ENCODE results near the gene UBE2E2.
"Not testable (repeated sequence)": the region's sequence is repeated elsewhere in the genome, so short reads cannot be mapped to it uniquely, and the experiment has no call there.

UBE2E2 gene

DNA sequence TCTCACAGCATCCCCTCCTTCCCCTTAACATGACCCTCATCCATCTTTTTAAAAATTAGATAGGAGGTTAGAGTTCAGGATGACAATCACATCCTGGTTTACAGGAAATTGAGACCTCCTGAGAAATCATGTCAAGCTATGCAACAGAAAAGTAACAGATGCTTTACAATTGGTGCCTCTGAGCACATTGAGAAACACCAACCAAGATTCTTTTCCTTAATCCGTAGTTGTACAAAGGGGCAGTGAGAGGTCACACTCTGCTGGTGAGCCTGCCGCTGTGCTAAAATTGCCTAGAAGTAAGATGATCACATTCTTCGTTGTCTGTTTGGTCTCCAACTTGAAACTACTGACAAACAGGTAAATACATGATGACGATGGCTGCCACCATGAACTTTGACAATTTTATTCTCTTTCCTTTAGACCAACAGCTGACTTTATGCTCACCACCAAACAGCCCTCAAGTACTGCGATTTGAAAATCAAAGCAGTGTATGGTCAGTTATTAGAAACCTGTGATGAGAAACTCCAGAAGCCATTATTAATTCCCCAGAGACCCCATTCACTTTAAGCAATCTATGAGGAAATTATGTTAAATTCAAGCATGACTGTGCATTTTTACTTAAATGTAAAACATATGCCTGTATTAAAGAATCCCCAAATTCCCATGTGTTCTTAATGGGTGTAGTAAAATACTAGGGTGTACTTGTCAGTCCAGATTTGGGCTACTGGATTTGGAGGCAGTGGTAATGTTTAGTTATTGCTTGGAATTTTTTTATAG lies 392.0 kb downstream of the UBE2E2 start:
- no peak for DNase-seq

DNA sequence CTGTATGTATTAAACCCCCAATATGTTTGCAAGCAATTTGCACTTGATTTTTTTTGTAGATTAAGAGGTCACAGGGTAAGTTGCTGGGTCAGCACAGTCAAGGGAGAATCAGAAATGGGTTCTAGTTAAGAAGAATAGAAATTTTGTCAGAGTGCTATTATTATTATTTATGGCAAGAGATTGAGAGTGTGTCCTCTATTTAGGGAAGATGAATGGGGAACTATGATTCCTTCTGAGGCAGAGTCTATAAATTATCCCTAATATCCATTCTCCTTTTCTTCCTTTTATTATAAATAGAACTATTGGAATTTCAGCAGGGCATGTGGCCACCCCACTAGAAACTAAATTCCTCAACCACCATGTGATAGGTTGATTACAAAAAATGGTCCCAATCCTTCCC lies 392.7 kb downstream of the UBE2E2 start:
- DNase-seq: no peak

DNA sequence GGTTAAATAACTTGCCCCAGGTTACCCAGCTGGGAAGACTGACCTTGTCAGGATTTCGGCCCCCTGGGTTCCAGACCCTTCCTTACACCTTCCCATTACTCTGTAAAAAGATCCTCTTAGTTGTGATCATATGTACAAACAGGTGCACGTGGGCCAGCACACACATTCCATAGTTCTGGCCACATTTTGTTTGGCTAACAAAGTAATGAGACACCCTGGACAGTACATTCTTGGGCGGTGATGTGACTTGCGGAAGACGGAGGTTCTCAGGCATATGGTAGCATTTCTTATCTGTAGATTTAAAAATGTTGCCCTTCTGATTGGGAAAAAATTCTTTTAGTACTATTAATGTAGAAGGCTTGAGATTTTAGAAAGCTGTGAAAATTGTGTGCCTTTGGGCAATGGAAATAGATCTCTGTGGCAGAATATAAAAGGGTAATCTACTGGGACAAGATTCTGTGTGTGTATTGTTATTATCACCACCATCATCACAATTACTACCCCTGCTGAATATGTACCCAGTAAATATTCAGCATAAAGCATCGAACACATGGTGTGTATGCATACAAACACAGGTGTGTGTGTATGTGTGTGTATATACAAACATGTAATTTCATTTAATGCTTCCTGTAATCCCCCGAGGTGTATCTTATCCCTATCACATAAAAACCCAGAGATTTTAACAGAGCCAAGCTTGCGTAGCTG lies 397.2 kb downstream of the UBE2E2 start:
- no peak for DNase-seq

DNA sequence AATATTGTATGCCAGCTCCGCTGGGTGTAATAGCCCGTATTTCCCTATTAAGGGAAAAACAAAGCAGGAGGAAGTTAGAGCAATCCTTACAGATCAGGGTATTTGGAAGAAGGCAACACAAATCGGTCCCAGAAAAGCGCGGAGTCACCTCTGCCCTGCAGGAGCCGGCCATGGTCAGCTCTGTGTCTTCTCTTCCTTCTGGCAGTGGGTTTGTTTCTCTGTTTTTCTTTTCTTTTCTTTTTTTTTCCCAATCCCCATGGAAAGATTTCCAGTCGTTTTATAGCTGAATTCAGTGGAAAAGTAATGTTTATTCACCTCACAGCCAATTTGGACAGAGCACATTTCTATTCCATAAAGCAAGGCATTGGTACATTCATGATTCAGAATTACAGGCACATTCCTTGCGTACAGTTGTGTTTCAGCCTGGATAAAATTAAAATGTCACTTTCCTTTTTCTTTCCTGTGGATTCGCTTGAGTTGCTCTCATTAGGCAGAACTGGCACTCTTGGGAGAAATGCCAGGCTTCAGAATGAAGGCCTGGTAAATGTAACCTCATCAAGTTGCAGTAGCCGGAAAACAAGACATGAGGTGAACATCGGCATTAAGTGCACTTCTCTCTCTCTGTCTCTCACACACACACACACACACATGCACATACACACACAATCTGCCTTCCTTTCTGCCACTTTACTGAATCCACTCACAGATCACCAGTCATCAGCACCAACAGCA lies 398.1 kb downstream of the UBE2E2 start:
- DNase-seq: no peak

DNA sequence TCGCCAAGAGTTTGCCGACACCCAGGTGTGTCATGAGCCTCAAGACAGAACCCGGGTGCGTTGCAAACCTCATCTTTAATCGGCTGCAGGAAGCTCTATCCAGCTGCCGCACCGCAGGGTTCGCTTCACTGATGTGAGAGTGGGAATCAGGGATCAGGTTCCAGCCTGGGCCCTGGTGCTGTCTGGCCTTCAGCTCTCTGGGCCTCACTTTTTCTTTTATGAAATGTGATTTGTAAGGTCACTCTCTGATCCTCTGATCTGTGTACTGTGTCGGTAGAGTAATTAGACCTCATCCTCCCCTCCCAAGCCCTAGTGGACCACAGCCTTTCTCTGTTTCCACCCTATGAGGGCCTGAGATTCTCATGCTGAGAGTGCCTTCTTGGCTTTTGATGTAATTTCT lies 399.8 kb downstream of the UBE2E2 start:
- DNase-seq: no peak

DNA sequence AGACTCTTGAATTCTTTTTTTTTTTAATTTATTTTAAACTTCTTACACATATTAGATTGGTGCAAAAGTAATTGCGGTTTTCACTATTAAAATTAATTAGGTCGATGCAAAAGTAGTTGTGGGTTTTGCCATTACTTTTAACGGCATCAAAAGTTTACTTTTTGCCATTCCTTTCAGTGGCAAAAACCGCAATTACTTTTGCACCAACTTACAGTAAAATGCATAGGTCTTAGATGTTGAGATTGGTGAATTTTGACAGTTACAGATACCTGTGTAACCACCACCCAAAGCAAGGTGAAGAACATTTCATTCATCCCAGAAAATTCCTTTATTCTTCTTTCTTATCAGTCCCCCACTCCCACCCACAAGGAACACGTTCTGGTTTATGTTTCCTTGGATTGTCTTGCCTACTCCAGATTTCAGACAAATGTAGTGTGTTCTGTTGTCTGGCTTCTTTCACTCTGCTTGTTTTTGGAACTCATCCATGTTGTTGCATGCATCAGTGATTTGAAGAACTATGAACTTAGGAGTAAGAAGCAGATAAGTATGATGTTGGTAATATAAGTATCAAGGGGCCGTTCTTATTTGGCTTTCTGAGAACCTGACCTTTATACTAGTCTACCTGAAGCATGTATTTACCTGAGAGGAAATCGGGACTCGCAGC lies 404.2 kb downstream of the UBE2E2 start:
- DNase-seq: no peak

DNA sequence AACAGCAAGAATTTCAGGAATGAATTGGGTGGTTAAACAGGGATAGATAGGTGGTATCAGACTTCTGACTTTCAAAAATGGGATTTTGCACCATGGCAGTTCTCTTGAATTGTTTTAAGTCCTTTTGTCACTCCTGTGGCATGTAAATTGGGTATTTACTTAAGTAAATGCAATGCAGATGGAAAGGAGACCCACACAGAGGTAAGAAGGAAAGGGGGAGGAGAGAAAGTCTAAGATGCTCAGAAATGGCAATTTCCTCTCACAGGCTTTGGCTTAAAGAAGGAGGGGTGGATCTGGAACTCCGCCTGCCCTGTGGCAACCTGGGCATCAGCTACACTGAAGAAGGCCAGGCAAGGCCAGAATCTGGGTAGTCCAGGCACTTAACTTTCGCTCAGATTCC lies 405.5 kb downstream of the UBE2E2 start:
- no peak for DNase-seq

DNA sequence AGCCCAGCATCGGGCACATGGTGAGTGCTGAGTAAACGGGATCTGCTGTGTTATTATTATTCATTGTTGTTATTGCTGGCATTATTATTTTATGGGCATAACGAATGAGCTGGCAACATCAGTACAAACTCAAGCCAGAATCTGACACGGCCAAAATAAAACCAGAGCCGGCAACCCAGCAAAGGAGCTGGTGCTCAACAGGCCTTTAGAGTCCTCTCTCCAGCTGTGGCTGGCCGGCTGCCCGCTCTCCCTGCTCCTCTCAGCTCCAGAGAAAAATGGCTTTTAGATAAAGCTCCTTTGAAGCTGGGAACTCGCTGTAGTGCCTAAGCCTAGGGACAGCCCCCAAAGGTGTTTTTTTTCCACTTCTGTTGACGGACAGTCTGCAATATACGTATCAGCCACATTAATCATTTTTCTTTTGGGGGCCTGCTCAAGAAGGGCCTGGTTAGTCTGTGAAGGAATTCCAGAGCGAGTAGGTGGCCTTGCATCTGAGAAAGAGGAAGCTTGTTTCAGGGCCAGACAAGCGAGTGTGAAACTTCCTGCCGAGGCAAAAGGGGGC lies 408.7 kb downstream of the UBE2E2 start:
- no peak for DNase-seq

DNA sequence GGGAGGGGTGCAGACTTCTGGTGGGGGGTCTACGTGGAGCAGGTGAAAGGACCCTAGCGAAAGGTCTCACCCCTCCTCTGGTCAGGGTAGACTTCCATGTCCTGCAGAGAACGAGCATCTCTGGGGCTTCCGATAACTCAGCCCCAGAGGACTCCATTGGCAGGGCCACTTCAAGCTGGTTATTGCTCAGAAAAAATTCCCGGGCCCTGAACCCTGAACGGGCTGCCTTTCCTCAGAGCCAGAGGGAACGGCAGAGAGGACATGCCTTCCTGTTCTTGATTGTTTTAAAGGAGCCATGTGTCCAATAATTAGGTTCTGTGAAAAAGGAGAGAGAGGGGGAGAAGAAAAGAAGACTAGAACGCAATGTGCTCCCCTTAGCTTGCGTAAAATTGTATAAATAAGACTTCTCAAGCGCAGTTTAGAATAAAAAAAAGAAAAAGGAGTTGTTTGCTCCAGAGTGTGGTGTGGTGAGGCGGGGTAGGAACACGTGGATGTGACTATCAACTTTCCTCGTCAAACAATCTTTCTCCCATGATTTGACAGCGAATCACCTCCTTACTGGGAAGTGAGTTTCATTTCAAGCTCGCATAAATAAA lies 409.3 kb downstream of the UBE2E2 start:
- DNase-seq: no peak

DNA sequence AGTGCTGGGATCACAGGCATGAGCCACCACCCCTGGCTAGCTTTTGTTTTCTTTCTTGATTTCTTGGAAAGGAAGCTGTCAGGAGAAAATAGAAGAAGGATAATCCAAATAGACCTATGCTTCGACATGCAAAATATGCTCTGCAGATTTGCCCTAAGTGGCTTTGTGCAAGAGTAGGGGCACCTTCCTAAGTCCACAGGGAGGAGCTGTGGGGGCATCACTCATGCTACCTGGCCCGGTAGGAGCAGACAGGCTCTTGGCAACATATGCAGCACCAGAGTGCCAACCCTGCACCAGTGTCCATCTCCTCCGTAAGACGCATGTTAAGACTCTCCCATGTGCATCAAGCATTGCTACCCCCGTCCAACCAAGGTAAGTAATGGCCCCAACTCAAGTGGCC lies 411.9 kb downstream of the UBE2E2 start:
- DNase-seq: no peak

DNA sequence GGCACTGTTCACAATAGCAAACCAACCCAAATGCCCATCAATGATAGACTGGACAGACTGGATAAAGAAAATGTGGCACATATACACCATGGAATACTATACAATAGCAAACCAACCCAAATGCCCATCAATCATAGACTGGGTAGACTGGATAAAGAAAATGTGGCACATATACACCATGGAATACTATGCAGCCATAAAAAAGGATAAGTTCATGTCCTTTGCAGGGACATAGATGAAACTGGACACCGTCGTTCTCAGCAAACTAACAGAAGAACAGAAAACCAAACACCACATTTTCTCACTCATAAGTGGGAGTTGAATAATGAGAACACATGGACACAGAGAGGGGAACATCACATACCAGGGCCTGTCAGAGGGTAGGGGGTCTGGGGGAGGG lies 415.3 kb downstream of the UBE2E2 start:
- DNase-seq: not testable (repeated sequence)

DNA sequence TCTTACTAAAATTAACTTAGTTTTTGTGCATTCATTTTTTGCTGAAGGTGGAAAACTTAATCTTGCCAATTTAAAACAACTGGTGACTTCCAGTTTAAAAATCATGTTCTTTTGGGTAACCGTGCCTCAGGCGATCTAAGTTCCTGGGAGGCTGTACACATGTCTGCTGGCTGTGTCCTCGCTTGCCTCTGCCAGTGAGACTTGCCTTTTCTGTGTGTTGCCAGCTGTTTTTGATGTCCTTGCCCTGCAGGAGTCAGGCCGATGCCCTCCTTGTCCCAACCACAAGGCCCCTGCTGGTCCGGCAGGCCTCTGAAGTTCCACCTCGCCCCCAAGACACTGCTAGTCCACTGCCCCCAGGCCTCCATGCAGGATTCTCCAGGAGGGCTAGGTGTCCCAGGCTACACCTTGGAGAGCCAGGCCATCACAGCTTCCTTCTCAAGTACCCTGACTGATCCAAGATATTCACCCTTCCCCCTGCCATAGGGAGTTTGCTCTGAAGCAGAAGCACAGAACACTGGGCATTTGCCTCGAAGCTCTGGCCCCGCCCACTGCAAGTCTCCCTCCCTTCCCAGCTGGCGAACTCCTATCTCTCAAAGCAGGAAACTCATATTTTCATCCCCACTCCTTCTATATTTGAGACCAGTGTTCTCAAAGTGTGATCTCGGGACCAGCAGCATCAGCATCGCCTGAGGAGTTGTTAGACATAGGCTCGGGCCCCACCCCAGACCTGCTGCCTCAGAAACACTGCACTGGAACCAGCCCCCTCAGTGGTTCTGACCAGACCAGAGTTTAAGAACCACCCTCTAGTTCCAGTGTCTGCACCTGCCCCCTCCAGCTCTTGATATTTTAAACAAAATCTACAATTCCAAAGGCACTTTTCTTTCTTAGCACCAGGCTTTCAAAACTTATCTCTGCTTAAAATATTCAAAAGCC lies 416.8 kb downstream of the UBE2E2 start:
- DNase-seq: no peak

DNA sequence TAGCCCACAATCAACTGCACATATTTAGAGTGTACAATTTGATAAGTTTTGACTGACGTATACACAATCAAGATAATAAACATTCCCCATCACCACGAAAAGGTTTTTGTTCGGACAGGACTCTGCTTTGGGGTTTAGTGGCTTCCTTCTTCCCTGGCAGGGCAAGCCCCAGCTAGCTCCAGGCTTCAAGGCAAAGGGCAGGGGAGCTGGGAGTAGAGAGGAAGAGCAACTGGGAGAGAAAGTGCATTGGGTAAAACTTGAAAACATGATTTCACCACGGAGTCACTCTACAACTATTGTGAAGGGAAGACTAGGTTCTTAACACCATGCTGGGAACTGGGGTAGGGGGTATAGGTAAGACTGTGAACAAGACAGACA lies 417.5 kb downstream of the UBE2E2 start:
- DNase-seq: no peak

DNA sequence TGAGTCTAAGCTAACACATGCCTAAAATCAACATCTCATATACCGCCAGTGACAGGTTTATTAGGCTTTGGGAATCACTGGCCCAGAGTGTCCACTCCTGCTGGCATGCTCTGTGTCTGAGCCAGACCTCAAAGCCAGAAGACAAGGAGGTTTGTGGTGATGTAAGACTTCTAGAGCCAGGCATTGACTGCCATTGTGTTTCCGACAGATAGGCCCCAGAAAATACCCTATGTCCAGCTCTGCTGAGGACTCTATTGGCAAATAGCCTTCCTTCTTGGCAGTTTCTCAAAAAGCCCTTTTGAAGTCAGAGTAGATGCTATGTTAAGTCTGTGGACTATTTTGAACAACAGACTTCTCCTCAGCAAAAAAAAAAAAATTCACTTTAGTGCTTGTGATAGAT lies 420.7 kb downstream of the UBE2E2 start:
- no peak for DNase-seq

DNA sequence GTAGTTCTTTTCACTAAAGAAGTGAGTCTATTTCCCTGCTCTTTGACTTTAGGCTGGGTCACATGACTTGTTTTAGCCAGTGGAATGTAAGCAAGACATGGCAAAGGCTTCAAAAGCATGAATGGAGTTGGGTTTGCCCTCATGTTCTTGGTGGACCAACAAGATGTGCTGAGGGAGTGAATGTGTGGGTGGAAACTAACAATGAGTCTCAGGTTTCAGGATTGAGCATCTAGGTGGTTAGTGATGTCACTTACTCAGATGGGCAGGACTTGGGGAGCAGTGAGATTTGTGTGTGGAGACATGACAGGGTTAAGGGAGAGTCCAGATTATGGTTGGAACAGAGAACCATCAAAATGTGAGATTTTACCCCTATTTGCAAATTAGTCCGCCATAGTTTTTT lies 421.2 kb downstream of the UBE2E2 start:
- DNase-seq: no peak

DNA sequence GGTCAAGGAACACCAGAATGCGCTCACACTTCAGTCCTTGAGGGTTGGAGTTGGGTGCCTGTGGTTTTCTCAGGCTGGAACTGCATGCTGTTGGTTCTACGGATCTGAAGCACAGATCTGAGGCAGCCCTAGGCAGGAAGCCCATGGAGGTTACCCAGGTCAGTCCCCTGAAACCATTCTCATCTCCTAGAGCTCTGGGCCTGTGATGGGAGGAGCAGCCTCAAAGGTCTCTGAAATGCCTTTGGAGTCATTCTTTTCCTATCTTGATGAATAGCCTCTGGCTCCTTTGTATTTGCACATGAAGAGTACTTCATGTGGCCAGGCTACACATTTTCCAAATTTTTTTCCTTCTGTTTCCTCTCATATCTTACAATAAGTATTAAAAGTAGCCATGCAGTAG lies 423.3 kb downstream of the UBE2E2 start:
- DNase-seq: no peak

DNA sequence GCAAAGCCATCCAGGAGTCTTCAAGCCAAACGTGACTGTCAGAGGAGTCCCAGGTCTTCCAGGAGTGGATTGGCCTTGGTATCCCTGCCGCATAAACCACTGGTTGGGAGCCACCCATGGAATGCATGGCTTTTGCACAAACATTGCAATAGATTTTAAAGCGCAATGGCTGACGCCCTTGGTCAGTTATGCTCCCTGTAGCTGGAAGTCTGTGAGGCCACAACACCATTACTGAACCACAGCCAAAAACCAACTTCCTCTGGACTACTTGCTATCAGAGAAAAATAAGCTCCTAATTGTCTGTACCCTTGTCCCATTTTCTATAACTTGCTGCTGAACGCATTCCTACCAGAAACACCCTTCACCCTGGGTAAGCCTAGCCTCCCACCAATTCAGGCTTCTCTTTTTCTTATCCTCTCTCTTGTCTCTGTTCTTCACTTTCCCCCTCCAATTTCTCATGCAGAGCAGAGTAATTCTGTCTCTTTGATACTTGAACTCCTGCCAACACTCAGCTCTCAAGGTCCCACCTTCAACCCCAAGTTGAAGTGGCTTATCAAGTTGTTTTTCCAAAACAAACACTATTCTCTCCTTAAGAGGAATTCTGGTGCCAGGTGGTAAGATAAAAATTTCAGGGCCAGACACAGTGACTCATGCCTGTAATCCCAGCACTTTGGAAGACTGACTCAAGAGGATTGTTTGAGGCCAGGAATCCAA lies 426.2 kb downstream of the UBE2E2 start:
- DNase-seq: no peak

DNA sequence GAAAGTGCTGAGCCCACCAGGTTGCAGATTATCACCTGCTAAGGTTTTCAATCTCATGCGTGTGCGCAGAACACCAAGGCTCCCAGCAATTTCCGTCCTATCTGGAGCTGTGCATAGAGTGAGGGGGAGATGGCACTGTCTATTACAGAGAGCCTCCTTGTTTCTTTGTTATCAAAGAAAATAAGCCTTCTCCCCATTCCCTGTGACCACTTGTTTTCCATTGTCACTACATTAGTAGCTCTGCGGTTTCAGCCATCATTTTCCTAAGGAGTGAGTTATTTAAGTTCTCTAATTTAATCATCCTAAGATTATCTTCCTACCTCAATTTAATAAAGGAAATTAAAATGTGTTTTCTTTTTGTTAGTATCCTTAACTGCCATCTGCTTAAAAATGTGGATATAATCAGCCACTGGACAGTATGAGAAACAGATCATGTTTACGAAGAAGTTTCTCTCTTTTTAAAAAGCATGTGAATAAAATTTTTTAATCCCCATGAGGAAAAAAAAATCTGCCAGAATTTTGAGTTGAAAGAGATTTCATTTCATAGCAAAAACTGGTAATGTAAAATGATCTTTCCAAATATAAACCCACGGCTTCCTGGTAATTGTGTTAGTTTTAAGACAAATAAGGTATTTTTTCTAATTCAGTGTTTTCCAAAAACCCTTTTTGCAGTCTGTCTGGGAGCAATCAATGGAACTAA lies 430.3 kb downstream of the UBE2E2 start:
- DNase-seq: no peak

DNA sequence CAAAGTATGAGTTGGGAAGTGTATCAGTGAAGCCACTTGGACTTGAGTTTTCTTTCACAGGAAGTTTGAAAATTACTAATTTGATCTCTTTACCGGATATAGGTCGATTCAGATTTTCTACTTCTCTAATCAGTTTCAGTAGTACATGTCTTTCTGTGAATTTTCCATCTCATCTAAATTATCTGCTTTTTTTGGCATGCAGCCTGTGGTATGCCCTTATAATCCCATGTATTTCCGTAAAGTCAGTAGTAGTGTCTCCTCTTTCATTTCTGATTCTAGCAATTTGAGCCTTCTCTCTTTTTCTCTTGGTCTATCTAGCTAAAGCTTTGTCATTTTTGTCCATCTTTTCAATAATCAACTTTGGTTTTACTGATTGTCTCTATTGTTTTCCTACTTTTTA lies 434.2 kb downstream of the UBE2E2 start:
- no peak for DNase-seq

DNA sequence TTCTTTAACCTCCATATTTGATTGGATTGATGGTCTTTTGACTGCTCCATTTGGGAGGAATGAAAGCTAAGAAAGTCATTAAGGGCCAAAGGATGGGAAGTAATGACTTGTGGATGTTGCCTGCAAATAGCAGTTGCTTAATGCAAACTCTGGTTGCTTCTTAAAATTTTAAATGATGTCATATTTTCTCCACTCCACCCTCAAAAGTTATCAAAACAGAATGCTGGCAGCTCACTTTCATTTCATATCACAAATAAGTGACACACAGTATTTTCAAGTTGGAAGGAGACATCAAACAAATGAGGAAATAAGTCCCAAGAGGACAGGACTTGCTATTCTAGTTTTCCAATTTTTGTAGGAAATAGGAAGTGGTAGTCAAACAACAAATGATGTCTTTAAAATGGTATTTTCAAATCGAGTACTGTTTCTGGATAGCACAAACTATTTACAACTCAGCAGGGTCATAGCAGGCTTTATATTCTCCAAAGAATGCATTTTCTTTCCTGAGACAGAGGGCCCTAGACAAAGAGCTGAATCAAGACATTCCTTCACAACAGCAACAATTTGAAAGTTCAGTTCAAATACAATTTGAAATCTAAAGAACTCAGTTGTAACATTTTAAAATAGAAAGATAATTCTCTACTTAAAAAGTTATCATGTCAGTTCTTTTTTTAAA lies 437.5 kb downstream of the UBE2E2 start:
- no peak for DNase-seq
